ENCODE results near the gene PPRC1. TPM values are rescaled to one million over a fixed set of nuclear protein-coding genes. Genes with fewer than 3 reads are reported as not detected.
A peak's percentile ranks its signal among the peaks of the same experiment; 100 is the strongest.

Gene PPRC1
- total RNA-seq (2014; rRNA removed; shearing (Covaris generic)), result 24.1 and 26.4 TPM in 2 replicates
- polyA plus RNA-seq (2014; cell fraction: nucleus; rRNA removed), result 53.6 and 58.5 TPM in 2 replicates

GRCh38 chr10:102132563-102133372 lies at the start of gene PPRC1:
PPRC1 (plus strand) TSS chr10:102133040; CDS start chr10:102133069, 29 bp downstream.
- peak; percentile 99 for DNase-seq (ENCODE audit: extremely low read depth, low read depth)

- no peak for DNase-seq (ENCODE audit: extremely low read depth, low read depth)
These were observed 49.3 kb upstream of the PPRC1 start for GRCh38 chr10:102083541-102083940.

DNA sequence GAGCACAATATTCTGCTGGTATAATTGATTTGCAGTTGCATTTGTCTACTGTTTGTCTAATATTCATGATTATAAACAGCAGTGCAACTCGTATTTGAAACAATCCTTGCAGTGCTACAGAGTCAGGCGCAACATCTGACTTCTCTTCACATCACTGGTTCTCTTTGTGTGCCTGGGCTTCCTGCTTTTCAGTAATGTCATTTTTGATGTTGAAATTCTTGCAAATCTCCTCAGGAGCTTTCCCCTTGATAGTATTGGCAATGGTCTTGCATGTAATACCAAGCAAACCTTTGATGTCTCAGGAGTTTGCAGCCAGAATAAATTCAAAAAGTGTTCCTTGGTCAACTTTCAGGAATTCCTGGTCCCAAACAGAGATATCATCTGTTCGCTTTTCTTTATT lies 47.5 kb upstream of the PPRC1 start:
- no peak for DNase-seq (ENCODE audit: extremely low read depth, low read depth)

DNA sequence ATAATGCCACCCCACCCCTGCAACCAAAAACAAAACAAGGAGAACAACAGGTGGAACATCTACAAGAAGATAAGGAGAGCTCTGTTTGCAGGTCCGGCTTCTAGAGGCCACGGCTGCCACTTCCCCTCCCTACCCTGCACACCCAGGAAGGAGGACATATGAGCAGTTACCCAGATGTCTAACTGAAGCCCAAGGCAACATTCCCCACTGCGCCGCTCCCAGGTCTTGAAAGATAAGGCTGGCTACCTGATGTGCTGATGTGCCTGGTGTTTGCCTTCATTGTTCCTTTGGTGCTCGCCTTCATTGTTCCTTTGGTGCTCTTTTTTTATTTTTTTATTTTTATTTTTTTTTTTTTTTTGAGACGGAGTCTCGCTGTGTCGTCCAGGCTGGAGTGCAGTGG lies 46.6 kb upstream of the PPRC1 start:
- no peak for DNase-seq (ENCODE audit: extremely low read depth, low read depth)

DNA sequence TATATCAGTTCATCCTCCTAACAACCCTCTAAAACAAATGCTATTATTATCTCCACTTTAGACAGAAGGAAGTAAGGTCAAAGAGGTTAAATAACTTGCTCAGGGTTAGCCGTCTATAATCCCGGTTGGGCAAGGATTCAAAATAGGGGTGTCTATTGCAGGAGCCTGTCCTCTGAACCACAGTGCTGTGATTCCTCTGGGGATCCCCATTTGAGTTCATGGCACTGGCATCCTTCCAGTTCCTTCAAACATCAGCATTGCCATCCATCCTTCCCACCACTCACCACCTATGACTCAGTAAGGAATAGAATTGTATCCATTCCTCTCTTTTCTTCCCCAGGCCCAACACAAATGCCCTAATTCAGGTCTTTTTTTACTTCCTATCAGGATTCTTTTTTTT lies 42.1 kb upstream of the PPRC1 start:
- no peak for DNase-seq (ENCODE audit: extremely low read depth, low read depth)

DNA sequence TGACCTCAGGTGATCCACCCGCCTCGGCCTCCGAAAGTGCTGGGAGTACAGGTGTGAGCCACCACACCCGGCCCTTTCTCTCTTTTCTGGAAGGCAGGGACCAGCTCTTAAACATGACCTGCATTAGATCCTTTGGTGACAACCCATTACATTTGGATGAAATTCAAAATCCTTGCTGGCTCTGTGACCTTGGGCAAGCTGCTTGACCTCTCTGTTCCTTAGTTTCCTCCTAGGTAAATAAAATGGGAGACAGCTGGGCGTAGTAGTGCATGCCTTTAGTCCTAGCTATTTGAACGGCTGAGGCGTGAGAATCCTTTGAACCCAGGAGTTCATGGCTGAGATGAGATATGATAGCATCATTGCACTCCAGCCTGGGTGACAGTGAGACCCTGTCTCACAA lies 36.4 kb upstream of the PPRC1 start:
- DNase-seq (ENCODE audit: extremely low read depth, low read depth), result no peak

GRCh38 chr10:102101152-102101551 lies 31.7 kb upstream of the PPRC1 start:
- no peak for DNase-seq (ENCODE audit: extremely low read depth, low read depth)

DNA sequence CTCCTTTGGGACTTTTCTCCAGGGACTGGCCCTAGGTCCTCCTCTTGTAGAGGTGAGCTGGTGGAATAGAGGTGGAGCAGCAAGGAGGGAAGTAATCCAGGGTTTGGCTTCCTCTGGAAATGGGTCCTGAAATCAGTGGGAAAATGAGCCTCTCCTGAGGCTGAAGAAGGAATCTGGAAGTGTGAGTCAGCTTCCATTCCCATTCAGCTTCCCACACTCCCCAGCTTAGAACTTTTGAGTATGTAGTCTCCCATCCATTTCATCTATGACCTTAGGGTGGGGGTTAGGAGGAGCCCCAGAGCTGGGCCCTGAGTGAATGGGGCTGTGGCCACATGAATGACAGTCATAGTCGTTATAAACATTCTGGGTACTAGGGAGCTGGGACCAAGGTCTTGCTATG lies 30.4 kb upstream of the PPRC1 start:
- no peak for DNase-seq (ENCODE audit: extremely low read depth, low read depth)

DNA sequence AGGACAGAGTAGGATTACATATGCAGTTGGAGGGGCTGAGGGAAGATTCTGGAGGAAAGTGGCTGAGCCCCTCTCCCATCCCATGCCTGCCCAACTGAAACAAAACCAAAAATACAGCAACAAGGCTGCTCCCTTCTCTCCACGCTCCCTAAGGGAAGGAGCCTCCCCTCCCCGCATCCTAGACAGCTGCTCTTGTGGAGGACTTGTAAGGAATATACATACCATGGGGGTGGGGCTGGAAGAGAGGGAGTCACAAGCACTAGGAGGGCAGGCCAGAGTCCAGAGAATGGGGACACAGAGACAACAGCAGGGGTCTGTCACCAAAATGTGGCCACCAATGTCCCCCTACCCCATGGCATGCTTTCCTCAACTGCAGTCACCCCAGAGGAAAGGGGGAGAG lies 25.8 kb upstream of the PPRC1 start:
- DNase-seq (ENCODE audit: extremely low read depth, low read depth), result no peak

DNA sequence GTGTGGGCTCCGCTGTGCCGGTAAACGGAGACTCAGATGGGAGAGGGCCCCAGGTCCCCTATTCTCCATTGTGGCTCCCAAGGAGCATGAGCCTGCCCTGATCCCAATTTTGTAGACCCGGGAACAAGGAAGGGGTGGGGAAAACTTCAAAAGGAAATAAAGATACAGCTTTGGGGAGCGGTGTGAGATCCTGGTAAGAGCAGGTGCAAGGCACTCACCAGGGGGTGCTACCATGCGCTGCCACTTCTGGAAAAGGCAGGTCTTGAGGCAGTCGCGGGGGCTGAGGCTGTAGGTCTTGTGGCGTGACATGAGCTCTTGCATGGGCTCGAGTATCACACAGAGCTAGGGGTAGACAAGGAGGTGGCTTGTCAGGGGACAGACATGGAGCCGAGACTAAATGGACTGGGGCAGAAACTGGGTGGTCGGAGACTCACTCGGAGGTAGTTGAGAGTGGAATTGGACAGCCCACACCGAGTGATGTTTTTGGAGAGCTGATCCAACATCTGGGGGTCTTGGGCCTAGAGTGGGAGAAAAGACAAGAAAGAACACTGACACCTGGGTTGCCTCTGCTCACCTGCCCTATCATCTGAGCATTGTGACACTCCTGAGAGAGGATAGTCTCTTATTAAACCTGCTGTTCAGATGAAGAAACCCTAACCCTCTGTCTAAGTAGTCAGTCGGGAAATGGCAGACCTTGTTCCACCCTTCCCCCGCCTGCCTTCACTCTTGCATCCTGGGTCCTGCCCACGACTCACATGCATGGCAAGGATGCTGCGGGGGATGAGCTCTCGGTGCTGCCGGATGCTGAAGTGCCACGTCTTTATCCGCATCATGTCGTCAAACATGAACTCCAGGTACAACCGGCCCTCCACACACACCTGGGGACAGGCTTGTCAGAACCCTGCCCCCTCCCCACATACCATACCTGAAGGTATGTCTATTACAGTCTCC lies 23.4 kb upstream of the PPRC1 start:
- DNase-seq (ENCODE audit: extremely low read depth, low read depth), result no peak

DNA sequence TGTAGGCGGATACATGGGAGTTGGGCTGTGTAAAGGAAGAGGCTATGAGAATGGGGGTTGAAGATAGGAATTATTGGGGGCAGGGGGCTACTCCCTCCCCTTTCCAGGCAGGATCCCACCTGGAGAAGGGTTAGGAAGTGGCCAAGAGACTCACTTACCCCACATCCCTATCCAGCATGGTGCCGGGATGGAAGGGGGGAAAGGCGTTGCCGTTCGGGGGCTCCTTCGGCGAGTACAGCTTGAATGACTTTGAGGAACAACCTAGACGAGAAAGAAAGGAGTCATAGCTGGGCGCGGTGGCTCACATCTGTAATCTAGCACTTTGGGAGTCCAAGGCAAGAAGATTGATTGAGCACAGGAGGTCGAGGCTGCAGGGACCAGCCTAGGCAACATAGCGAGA lies 21.6 kb upstream of the PPRC1 start:
- no peak for DNase-seq (ENCODE audit: extremely low read depth, low read depth)

DNA sequence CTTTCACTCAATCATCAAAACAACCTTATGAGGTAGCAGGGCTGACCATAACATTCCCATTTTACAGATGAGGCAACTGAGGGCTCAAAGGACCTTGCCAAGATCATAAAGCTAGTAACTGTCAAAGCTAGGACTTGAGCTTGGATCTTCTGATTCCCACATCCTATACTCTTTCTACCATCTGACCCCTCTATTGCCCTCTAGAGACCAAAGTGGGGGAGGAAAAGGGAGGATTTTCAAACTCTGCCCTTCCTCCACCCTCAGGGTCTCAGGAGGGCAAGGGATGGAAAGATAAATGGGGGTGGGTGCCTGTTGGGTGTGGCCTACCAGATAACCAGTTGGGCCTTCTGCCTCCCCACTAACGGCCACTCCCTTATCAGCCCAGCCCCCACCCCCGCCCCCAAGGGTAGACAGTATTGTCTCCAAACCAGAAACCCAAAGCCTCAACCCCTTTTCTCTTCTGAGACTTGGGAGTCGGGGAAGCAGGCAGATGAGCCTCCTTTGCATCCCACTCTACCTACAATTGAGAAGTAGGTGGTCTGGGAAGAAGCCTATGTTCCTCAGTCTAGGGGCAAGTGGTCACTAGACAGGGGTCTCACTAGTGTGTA lies 20.5 kb upstream of the PPRC1 start:
- no peak for DNase-seq (ENCODE audit: extremely low read depth, low read depth)

- DNase-seq (ENCODE audit: extremely low read depth, low read depth), result no peak
These were observed 19.4 kb upstream of the PPRC1 start for GRCh38 chr10:102113261-102113955.

DNA sequence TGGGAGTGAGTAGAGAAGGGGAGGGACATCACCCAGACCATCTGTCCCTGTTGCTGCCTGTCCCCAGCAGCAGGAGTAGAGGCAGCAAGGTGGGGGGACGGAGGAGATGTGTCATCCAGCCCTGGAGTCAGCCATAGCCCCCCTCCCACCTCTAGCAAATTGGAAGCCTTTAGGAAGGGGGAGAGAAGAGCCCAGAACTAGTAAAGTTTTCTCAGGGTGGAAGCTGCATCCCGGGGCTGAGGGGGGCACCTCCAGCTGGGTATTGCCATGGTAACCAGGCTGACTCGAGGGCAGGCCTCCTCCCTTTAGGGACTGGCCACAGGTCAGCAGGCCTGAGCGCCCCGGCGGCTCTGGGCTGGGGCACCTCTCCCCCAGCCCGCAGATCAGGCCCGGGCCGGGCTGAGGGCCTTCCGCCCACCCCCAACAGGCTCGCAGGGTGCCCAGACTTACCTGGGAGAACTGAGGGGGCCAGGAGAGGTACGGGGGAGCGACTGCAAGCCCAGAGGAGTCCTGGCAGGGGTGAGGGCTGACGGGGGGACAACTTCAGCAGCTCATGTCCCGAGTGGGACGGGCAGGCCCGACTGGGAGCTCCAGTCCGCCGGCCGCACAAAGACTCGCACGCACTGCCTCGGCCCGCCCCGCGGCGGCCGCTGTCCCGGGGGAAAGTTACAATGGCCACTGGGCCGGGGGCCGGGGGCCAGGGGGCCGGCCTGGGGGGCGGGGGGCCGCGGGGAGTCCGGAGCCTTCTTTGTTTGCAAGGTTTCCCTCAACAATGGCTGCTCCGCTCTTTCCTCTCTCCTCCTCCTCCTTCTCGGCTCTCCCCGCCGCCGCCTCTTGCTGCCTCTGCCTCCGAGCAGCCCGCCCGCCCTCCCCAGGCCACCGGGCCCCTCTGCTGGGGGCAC lies 18.6 kb upstream of the PPRC1 start:
- no peak for DNase-seq (ENCODE audit: extremely low read depth, low read depth)

- DNase-seq (ENCODE audit: extremely low read depth, low read depth), result peak; percentile 81
These were observed 17.8 kb upstream of the PPRC1 start for GRCh38 chr10:102114861-102115618.

DNA sequence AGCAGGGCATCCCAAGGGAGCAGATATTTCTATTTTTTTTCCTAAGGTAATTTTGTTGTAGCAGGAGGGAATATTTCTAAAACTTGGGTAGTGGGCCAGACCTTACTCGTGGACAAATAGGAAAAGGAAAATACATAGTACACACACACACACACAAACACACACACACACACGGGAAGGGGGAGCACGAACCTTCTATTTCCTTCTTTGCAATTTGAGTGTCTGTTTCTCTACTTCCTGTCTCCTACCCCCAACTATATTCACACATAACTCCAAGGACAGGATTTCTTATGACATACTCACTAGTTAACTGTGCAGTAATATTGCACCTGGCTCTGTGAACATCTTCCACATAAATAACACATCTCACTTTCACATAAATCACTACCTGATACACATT lies 17.1 kb upstream of the PPRC1 start:
- DNase-seq (ENCODE audit: extremely low read depth, low read depth), result no peak

DNA sequence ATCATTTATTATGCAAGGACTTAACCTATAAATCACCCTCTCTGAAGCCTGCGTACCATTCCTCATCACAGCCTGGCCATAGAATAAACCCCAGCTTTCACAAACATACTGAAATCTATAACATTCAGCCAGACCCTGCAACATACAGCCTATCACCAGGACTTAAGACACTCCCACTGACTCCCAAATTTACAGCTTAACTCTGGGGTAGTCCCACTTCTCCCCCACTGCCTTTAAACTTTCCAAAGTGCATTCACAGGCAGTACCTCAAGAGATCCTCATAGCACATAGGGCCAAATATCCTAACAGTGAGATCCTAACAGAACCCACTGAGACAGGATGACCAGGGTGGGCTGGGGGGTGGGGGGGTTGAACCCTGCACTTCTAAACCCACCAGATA lies 16.2 kb upstream of the PPRC1 start:
- DNase-seq (ENCODE audit: extremely low read depth, low read depth), result no peak

- no peak for DNase-seq (ENCODE audit: extremely low read depth, low read depth)
These were observed 15.3 kb upstream of the PPRC1 start for GRCh38 chr10:102117391-102118159.

Data from NCI-H460 (cell line).